ENCODE data around the gene NEK5. TPM values are rescaled to one million over a fixed set of nuclear protein-coding genes. Genes with fewer than 3 reads are reported as not detected.
"Not testable (repeated sequence)": the region's sequence is repeated elsewhere in the genome, so short reads cannot be mapped to it uniquely, and the experiment has no call there.

NEK5 gene
- total and polyA plus RNA-seq, 4 experiments from 2014 or later: 0.06 TPM; not detected in 3

DNA sequence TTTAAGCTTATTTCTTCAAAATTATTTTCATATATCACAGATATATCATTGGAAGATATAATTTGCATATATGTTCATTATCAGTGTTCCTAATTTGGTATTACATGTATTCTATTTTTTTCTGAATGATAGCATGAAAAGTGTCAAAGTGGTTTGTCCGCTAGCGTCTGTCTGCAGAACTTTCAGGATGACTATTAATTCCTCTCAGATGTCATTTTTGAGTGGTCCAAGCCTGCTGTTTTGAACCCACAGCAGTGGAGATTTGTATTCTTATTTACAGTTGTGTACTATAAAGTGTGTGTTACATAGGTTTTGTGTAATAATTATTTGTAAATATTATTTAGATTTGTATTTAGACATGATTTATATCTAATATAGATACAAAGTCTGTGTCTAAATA is 95.8 kb downstream of the NEK5 start:
- no peaks in the 10 kb centered on the region for H3K4me1 ChIP-seq (ENCODE audit: insufficient read depth, low read length)
- H3K27me3 Mint-ChIP-seq: no peaks in the 10 kb centered on the region
- no peak overlapping the region for H3K27ac ChIP-seq (ENCODE audit: low read depth, low read length)
- H3K4me3 ChIP-seq (ENCODE audit: low read length in 2 of 2): no peak overlapping the region
- ChIA-PET CTCF (ENCODE audit: partially characterized antibody) (interaction anchor here (1.0 kb wide), 1 partner anchor 94 kb away, joined by 3 read pairs; no protein-coding TSS in a partner anchor), POLR2A (ENCODE audit: partially characterized antibody) (no interaction called here)
- no peaks in the 10 kb centered on the region for H3K36me3 ChIP-seq (ENCODE audit: insufficient read depth, low read length)
- H3K4me3 Mint-ChIP-seq: no peak overlapping the region
- no peaks in the 10 kb centered on the region for H3K9me3 ChIP-seq (ENCODE audit: control insufficient read depth in 1 of 2, low read length in 2 of 2)
- DNase-seq: no peak
- peaks cover 0 to 11% (median under 1%) of the 10 kb centered on the region in 8 donors for H3K9me3 Mint-ChIP-seq
- no peak overlapping the region for H3K27ac Mint-ChIP-seq
- H3K27me3 ChIP-seq (ENCODE audit: insufficient read depth, low read length): no peaks in the 10 kb centered on the region
- H3K36me3 Mint-ChIP-seq: peaks cover 19 to 35% of the 10 kb centered on the region in 2 donors
- intact Hi-C loops (cut with micrococcal nuclease): no loop called here
- peaks cover 6 to 29% (median 10%) of the 10 kb centered on the region in 4 donors for H3K4me1 Mint-ChIP-seq

- POLR2A ChIA-PET (ENCODE audit: partially characterized antibody); intact Hi-C loops (cut with micrococcal nuclease); H3K36me3 ChIP-seq (ENCODE audit: insufficient read depth, low read length); H3K4me3 ChIP-seq (ENCODE audit: low read length in 2 of 2); H3K9me3 ChIP-seq (ENCODE audit: control insufficient read depth in 1 of 2, low read length in 2 of 2); H3K27me3 ChIP-seq (ENCODE audit: insufficient read depth, low read length); DNase-seq; H3K27ac Mint-ChIP-seq; H3K27me3 Mint-ChIP-seq; H3K4me1 ChIP-seq (ENCODE audit: insufficient read depth, low read length); H3K27ac ChIP-seq (ENCODE audit: low read depth, low read length); H3K4me3 Mint-ChIP-seq: not testable (repeated sequence)
- Mint-ChIP-seq H3K9me3 (peaks cover 0 to 17% (median 4%) of the 10 kb centered on the region in 8 donors), H3K36me3 (peaks cover 40 to 53% of the 10 kb centered on the region in 2 donors), H3K4me1 (peaks cover 25 to 45% (median 26%) of the 10 kb centered on the region in 4 donors)
- CTCF ChIA-PET (ENCODE audit: partially characterized antibody): interaction anchor here (1.2 kb wide), 1 partner anchor 98 kb away, joined by 3 read pairs; no protein-coding TSS in a partner anchor
These were observed 98.5 kb downstream of the NEK5 start for GRCh38 chr13:52030401-52030800.

- no peak for DNase-seq
- H3K27ac Mint-ChIP-seq: no peak overlapping the region
- H3K27ac ChIP-seq (ENCODE audit: low read depth, low read length): no peak overlapping the region
- peaks cover 0 to 17% (median 4%) of the 10 kb centered on the region in 8 donors for H3K9me3 Mint-ChIP-seq
- no peak overlapping the region for H3K4me3 ChIP-seq (ENCODE audit: low read length in 2 of 2)
- intact Hi-C loops (cut with micrococcal nuclease): no loop called here
- H3K4me1 ChIP-seq (ENCODE audit: insufficient read depth, low read length): peaks cover 4% of the 10 kb centered on the region
- no peaks in the 10 kb centered on the region for H3K27me3 ChIP-seq (ENCODE audit: insufficient read depth, low read length)
- ChIA-PET CTCF (ENCODE audit: partially characterized antibody) (no interaction called here), POLR2A (ENCODE audit: partially characterized antibody) (no interaction called here)
- H3K27me3 Mint-ChIP-seq: no peaks in the 10 kb centered on the region
- H3K36me3 Mint-ChIP-seq: peaks cover 47 to 61% of the 10 kb centered on the region in 2 donors
- peaks cover 28 to 47% (median 30%) of the 10 kb centered on the region in 4 donors for H3K4me1 Mint-ChIP-seq
- peak overlapping the region in 1 of 8 donors; percentile 20 for H3K4me3 Mint-ChIP-seq
- H3K9me3 ChIP-seq (ENCODE audit: control insufficient read depth in 1 of 2, low read length in 2 of 2): no peaks in the 10 kb centered on the region
- H3K36me3 ChIP-seq (ENCODE audit: insufficient read depth, low read length): peaks cover 13% of the 10 kb centered on the region
These were observed 99.3 kb downstream of the NEK5 start for GRCh38 chr13:52029569-52029968.

- Histone ChIP-seq H3K27ac (ENCODE audit: low read depth, low read length) (no peak overlapping the region), H3K4me3 (ENCODE audit: low read length in 2 of 2) (no peak overlapping the region), H3K4me1 (ENCODE audit: insufficient read depth, low read length) (peaks cover 4% of the 10 kb centered on the region), H3K36me3 (ENCODE audit: insufficient read depth, low read length) (peaks cover 21% of the 10 kb centered on the region), H3K27me3 (ENCODE audit: insufficient read depth, low read length) (no peaks in the 10 kb centered on the region), H3K9me3 (ENCODE audit: control insufficient read depth in 1 of 2, low read length in 2 of 2) (no peaks in the 10 kb centered on the region)
- ChIA-PET CTCF (ENCODE audit: partially characterized antibody) (no interaction called here), POLR2A (ENCODE audit: partially characterized antibody) (no interaction called here)
- Mint-ChIP-seq H3K36me3 (peaks cover 60 to 68% of the 10 kb centered on the region in 2 donors), H3K4me3 (no peak overlapping the region), H3K27ac (no peak overlapping the region), H3K27me3 (no peaks in the 10 kb centered on the region), H3K9me3 (peaks cover 0 to 17% (median 3%) of the 10 kb centered on the region in 8 donors), H3K4me1 (peaks cover 26 to 43% (median 28%) of the 10 kb centered on the region in 4 donors)
- no peak for DNase-seq
- intact Hi-C loops (cut with micrococcal nuclease): no loop called here
These were observed 101.0 kb downstream of the NEK5 start for GRCh38 chr13:52027832-52028231.

DNA sequence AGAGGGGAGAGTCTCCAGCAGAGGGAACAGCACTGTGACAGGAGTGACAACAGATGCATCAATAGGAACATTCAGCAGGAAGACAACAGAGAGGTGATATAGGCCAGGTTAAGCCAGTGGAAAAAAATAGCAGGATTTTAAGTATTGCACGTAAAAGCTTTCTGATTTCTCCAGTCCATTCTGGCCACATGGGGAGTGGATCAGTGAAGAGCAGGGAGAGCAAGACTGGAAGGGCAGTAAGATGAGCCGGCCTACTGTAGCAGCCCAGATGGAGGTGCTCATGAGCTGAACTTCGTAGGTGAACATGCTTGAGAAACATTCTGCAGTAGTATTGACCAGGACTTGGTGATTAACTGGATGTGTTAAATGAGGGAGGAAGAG is 102.6 kb downstream of the NEK5 start:
- H3K27ac Mint-ChIP-seq: peak overlapping the region in 1 of 7 donors; percentile 70
- DNase-seq: no peak
- Histone ChIP-seq H3K9me3 (ENCODE audit: control insufficient read depth in 1 of 2, low read length in 2 of 2) (no peaks in the 10 kb centered on the region), H3K4me3 (ENCODE audit: low read length in 2 of 2) (no peak overlapping the region), H3K36me3 (ENCODE audit: insufficient read depth, low read length) (peaks cover 21% of the 10 kb centered on the region), H3K27me3 (ENCODE audit: insufficient read depth, low read length) (no peaks in the 10 kb centered on the region), H3K27ac (ENCODE audit: low read depth, low read length) (no peak overlapping the region), H3K4me1 (ENCODE audit: insufficient read depth, low read length) (peaks cover 4% of the 10 kb centered on the region)
- H3K36me3 Mint-ChIP-seq: peaks cover 67 to 79% of the 10 kb centered on the region in 2 donors
- ChIA-PET CTCF (ENCODE audit: partially characterized antibody) (no interaction called here), POLR2A (ENCODE audit: partially characterized antibody) (no interaction called here)
- peaks cover 23 to 40% (median 24%) of the 10 kb centered on the region in 4 donors for H3K4me1 Mint-ChIP-seq
- peak overlapping the region in 1 of 8 donors; percentile 24 for H3K4me3 Mint-ChIP-seq
- peaks cover 0 to 17% (median 3%) of the 10 kb centered on the region in 8 donors for H3K9me3 Mint-ChIP-seq
- intact Hi-C loops (cut with micrococcal nuclease): no loop called here
- no peaks in the 10 kb centered on the region for H3K27me3 Mint-ChIP-seq

GRCh38 chr13:52025475-52026245 is 103.2 kb downstream of the NEK5 start:
- Histone ChIP-seq H3K36me3 (ENCODE audit: insufficient read depth, low read length) (peaks cover 22% of the 10 kb centered on the region), H3K4me3 (ENCODE audit: low read length in 2 of 2) (no peak overlapping the region), H3K27me3 (ENCODE audit: insufficient read depth, low read length) (no peaks in the 10 kb centered on the region), H3K27ac (ENCODE audit: low read depth, low read length) (no peak overlapping the region), H3K4me1 (ENCODE audit: insufficient read depth, low read length) (peaks cover 4% of the 10 kb centered on the region), H3K9me3 (ENCODE audit: control insufficient read depth in 1 of 2, low read length in 2 of 2) (no peaks in the 10 kb centered on the region)
- H3K4me1 Mint-ChIP-seq: peaks cover 23 to 42% (median 25%) of the 10 kb centered on the region in 4 donors
- DNase-seq: no peak
- CTCF ChIA-PET (ENCODE audit: partially characterized antibody): no interaction called here
- H3K36me3 Mint-ChIP-seq: peaks cover 73 to 82% of the 10 kb centered on the region in 2 donors
- peaks cover 0 to 17% (median 3%) of the 10 kb centered on the region in 8 donors for H3K9me3 Mint-ChIP-seq
- H3K27ac Mint-ChIP-seq: no peak overlapping the region
- intact Hi-C loops (cut with micrococcal nuclease): no loop called here
- H3K27me3 Mint-ChIP-seq: no peaks in the 10 kb centered on the region
- H3K4me3 Mint-ChIP-seq: peak overlapping the region in 1 of 8 donors; percentile 24
- POLR2A ChIA-PET (ENCODE audit: partially characterized antibody): no interaction called here

- Mint-ChIP-seq H3K27me3 (no peaks in the 10 kb centered on the region), H3K4me3 (no peak within 1 kb of the TSS), H3K9me3 (peaks cover 0 to 8% (median 3%) of the 10 kb centered on the region in 8 donors), H3K27ac (no peak within 1 kb of the TSS), H3K4me1 (peaks cover 23 to 32% (median 28%) of the 10 kb centered on the region in 4 donors), H3K36me3 (peaks cover 82 to 83% of the 10 kb centered on the region in 2 donors)
- Histone ChIP-seq H3K27ac (ENCODE audit: low read depth, low read length) (no peak within 1 kb of the TSS), H3K9me3 (ENCODE audit: control insufficient read depth in 1 of 2, low read length in 2 of 2) (no peaks in the 10 kb centered on the region), H3K4me3 (ENCODE audit: low read length in 2 of 2) (no peak within 1 kb of the TSS), H3K36me3 (ENCODE audit: insufficient read depth, low read length) (peaks cover 30% of the 10 kb centered on the region), H3K27me3 (ENCODE audit: insufficient read depth, low read length) (no peaks in the 10 kb centered on the region), H3K4me1 (ENCODE audit: insufficient read depth, low read length) (peaks cover 4% of the 10 kb centered on the region)
- ChIA-PET CTCF (ENCODE audit: partially characterized antibody) (no interaction called here), POLR2A (ENCODE audit: partially characterized antibody) (no interaction called here)
- no peak for DNase-seq
- intact Hi-C loops (cut with micrococcal nuclease): no loop called here
These were observed 104.4 kb downstream of the NEK5 start, which contains the start of gene UTP14C for GRCh38 chr13:52024481-52024880. Gene UTP14C, plus strand, starts transcription at chr13:52024691. Its CDS starts 4,114 bp downstream, at chr13:52028805.

All from CD4-positive, alpha-beta memory T cell (primary cell).